HG03066 (cell line): Measurements from ENCODE around the gene FAM117B.
"Not testable (repeated sequence)": the region's sequence is repeated elsewhere in the genome, so short reads cannot be mapped to it uniquely, and the experiment has no call there.

ENCODE experiments used
- ATAC-seq: cut with Tn5 transposase; IDR thresholded peaks from one replicate; pipeline ENCODE4 v1.9.1; 2021; ENCODE audit warnings: low read depth; ENCODE audit not compliant: unreplicated experiment

The FAM117B gene

DNA sequence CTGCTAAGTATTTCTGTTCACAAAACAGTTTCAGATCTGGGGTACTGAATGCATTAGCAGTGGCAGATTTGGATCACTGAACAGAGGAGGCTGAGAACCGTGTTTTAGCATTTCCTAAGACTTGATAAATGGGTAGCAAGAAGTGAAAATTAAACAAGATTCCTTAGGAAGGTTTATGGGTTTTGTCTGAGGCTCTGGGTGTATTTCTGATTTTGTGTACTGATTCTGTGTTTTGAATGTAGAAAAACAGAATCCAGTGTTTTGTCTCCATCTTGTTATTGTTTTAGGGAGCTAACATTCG is 1.4 kb downstream of the FAM117B start:
- no peak for ATAC-seq

DNA sequence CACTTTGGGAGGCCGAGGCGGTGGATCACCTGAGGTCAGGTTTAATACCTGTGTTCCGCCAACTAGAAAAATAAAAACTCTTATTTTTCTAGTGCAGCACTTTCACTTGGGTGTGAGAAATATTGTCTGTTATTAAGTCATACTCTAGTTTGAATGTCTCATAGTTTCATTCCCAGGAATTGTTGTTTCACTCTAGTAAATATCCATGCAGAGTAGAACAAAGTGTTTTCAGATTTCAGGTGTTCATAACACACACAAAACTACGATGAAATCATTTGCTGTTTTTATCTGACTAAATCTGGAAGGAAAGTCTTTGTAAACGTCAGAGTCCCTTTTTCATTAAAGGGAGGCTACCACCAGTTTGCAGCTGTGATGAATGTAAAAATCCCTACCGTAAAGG is 4.0 kb downstream of the FAM117B start:
- no peak for ATAC-seq

DNA sequence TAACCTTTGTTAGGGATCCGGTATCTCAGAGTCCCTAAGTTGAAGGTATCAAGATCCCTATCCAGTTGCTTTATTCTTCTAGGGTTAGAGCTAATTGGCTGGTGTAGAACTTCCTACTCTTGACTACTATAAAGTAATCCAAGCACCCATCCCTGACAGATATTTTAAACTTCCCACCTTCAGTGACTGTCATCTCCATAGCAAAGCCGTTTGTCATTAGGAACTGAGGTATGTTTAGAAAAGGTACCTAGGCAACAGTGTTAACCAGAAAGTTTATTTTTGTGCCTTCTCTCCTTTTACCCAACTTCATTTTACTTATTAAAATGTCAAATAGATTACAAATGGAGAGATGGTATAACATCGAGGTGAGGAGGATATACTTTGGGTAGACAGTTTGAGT is 4.5 kb downstream of the FAM117B start:
- no peak for ATAC-seq

GRCh38 chr2:202642567-202642966 is 7.8 kb downstream of the FAM117B start:
- no peak for ATAC-seq

DNA sequence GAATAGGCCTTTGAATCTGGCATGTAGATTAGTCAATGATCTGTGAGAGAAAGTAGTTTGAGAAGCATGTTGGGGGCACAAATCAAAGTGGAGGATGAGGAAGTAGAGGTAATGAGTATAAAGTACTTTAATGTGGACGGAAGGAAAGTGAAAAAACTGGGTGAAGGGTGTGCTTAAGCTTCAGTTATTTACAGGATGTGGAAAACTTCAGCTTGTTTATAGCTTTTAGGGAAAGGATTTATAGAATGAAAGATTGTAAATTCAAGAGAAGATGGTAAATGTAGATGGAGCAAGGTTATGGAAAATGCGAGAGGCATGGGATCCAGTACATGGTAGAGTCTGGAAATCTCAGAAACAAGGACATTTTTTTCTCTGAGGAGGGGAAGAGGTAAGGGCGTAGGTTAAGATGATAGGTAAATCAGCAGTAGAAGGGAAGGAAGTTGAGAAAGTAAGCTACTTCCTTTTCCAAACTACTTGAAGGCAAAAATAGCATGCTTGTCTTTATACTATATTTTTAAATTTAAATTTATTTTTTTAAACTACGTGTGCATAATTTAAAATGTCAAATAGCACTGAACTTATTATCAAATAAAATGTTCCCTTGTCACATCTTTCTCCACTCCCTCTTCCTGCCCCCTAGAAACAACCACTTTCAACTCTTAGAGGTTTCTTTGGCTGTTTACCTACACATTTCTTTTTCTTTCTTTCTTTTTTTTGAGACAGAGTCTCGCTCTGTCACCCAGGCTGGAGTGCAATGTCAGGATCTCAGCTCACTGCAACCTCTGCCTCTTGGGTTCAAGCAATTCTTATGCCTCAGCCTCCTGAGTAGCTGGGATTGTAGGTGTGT is 8.5 kb downstream of the FAM117B start:
- ATAC-seq: peak; percentile 50

DNA sequence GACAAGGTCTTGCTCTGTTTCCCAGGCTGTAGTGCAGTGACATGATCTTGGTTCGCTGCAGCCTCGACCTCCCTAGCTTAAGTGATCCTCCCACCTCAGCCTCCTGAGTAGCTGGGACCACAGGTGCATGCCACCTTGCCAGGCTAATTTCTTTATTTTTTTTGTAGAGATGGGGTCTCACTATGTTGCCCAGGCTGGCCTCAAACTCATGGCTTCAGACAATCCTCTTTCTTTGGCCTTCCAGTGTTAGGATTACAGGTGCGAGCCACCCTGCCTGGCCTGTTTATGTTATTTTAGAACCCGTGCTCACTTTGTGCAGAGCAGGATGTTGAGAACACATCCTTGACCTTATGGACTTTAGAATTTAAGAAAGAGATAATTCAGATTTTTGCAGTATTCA is 17.4 kb downstream of the FAM117B start:
- ATAC-seq: no peak

GRCh38 chr2:202653890-202654289 is 19.1 kb downstream of the FAM117B start:
- no peak for ATAC-seq

DNA sequence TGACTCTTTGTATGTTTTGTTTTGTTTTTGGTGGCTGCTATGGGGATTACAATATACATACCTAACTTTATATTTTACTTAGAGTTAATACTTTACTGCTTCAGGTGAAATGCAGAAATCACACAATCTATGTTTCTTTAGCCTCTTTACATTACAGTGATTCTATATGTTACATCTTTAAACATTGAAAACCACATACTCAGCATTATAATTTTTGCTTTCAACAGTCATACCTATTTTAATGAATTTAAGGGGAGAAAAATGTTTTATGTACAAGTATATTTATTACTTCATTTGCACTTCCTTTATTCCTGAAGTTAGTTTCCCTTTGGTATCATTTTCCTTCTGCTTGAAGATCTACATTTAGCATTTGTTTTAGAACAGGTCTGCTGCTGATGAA is 23.1 kb downstream of the FAM117B start:
- ATAC-seq: no peak

DNA sequence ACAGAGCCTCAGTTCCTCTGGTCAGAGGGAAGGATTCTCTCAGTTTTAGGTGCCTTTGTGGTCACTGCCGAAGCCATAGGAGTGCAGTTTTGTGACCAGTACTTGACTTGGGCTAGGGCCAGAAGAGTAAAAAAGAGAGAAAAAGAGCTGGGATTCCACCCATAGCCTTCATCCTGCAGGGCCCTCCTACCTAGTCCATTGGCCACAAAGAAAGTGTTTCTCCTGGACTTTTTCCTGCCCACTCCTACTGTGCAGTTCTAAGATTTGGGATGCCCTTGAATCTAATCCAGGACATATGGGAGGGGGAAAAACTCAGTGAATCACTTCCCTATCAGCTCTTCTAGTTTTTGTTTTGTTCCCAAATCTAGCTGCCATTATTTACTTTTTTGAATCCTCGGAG is 26.0 kb downstream of the FAM117B start:
- ATAC-seq: no peak

GRCh38 chr2:202669841-202670240 is 35.1 kb downstream of the FAM117B start:
- ATAC-seq: no peak

GRCh38 chr2:202671317-202672035 is 36.7 kb downstream of the FAM117B start:
- ATAC-seq: no peak

- not testable (repeated sequence) for ATAC-seq
Observed at GRCh38 chr2:202675097-202675496, 40.3 kb downstream of the FAM117B start.

DNA sequence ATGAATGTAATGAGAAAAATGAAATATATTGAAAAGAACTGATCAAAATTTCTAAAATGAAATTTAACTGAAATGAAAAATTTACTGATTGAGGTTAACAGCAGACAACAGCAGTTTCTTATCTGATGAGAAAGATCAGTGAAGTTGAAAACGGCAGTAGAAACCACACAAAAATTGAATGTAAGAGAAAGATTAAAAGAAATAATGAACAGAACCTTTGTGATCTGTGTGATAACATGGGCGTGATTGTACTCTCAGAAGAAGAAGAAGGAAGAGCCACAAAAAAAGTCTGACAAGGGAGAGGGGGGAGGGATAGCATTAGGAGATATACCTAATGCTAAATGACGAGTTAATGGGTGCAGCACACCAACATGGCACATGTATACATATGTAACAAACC is 45.2 kb downstream of the FAM117B start:
- no peak for ATAC-seq

DNA sequence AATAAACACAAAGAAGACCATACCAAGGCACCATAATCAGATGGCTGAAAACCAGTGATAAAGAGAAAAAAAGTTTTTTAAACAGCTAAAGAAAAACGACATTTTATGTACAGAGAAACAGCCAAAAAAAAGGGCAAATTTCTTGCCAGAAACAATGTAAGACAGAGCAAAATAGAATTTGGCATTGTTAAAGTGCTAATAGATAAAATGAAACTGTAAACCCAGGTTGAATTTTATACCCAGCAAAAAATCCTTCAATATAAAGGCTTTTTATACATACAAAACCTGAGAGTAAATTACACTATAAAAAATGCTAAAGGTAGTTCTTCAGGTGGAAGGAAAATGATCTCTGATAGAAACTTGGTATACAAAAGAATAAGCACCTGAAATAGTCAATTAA is 45.7 kb downstream of the FAM117B start:
- no peak for ATAC-seq

DNA sequence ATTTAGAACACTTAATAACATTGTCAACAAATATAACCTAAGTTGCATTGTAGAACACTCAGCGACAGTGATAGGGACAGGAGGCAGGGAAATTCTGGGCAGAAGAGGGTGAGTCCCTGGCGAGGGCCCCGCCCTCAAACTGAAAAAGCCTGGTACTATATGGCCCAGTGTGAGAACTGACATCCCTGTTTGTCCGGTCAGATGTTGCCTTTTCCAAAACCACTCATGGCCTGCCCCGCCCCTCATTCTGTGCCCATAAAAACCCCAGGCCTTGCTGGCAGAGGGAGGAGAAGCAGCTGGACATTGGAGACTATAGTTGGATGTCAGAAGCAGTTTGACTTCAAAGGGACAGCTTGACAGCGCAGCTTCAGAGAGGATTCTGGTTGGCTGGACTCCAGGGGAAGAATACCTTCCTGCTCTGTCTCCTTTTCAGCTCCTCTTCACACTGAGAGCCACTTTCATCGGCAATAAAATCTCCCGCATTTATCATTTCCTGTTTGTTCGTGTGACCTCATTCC is 47.0 kb downstream of the FAM117B start:
- ATAC-seq: no peak

GRCh38 chr2:202682274-202682673 is 47.5 kb downstream of the FAM117B start:
- no peak for ATAC-seq

GRCh38 chr2:202687276-202687675 is 52.5 kb downstream of the FAM117B start:
- no peak for ATAC-seq

- ATAC-seq: no peak
Observed at GRCh38 chr2:202689459-202689858, 54.7 kb downstream of the FAM117B start.

GRCh38 chr2:202689898-202690297 is 55.1 kb downstream of the FAM117B start:
- no peak for ATAC-seq

GRCh38 chr2:202690321-202690900 is 55.6 kb downstream of the FAM117B start:
- no peak for ATAC-seq

DNA sequence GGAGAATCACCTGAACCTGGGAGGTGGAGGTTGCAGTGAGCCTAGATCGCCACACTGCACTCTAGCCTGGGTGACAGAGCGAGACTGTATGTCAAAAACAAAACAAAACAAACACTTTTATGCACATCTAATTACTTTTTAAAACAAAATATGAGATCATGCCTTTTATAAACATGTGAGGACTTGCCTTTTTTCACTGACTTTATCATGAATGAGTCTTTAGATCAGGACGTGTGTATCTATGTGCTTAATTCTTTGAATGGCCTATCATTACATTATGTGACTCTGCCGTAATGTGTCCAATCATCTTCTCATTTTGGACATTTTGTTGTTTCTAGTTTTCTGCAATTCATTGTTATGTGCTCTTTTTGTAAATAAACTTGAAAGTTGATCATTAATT is 58.7 kb downstream of the FAM117B start:
- no peak for ATAC-seq

GRCh38 chr2:202695166-202695565 is 60.4 kb downstream of the FAM117B start:
- ATAC-seq: no peak
